Hepatocyte (in vitro differentiated cells): ENCODE measurements around the gene C20orf141. TPM values are rescaled to one million over a fixed set of nuclear protein-coding genes. Genes with fewer than 3 reads are reported as not detected.

ENCODE experiments used
- DNase-seq: peaks from one replicate; pipeline ENCODE4 v3.0.0-alpha.2; 2016; ENCODE audit warnings: low spot score
- H2AFZ ChIP-seq: fragments of 200-600 bp; sonication (generic); 2 replicates; pipeline ENCODE4 v1.6.0; 2016; ENCODE audit warnings: antibody characterized with exemption, mild to moderate bottlenecking
- H3K27ac ChIP-seq: fragments of 200-600 bp; sonication (generic); 2 replicates; pipeline ENCODE4 v1.5.1; 2016; ENCODE audit warnings: mild to moderate bottlenecking
- H3K27me3 ChIP-seq: fragments of 200-600 bp; sonication (generic); 2 replicates; pipeline ENCODE4 v1.6.1; 2016
- H3K36me3 ChIP-seq: fragments of 200-600 bp; sonication (generic); replicated peaks from 2 replicates; pipeline ENCODE4 v1.5.1; 2016; ENCODE audit warnings: low read depth; ENCODE audit not compliant: insufficient read depth
- H3K4me1 ChIP-seq: fragments of 200-600 bp; sonication (generic); 2 replicates; pipeline ENCODE4 v1.5.1; 2016; ENCODE audit warnings: mild to moderate bottlenecking, moderate library complexity; ENCODE audit not compliant: insufficient read depth
- H3K4me2 ChIP-seq: fragments of 200-600 bp; sonication (generic); 2 replicates; pipeline ENCODE4 v1.6.0; 2016
- H3K4me3 ChIP-seq: fragments of 200-600 bp; sonication (generic); 2 replicates; pipeline ENCODE4 v1.5.1; 2016; ENCODE audit warnings: mild to moderate bottlenecking
- H3K79me2 ChIP-seq: fragments of 200-600 bp; sonication (generic); 2 replicates; pipeline ENCODE4 v1.6.0; 2017; ENCODE audit warnings: mild to moderate bottlenecking
- H3K9me2 ChIP-seq: fragments of 200-600 bp; sonication (generic); replicated peaks from 2 replicates; pipeline ENCODE4 v1.6.0; 2017; ENCODE audit warnings: mild to moderate bottlenecking; ENCODE audit not compliant: insufficient read depth
- H3K9me3 ChIP-seq: fragments of 200-600 bp; sonication (generic); 2 replicates; pipeline ENCODE4 v1.5.1; 2016; ENCODE audit warnings: low read depth, mild to moderate bottlenecking
- H4K20me1 ChIP-seq: fragments of 200-600 bp; sonication (generic); 2 replicates; pipeline ENCODE4 v1.6.0; 2016; ENCODE audit warnings: mild to moderate bottlenecking; ENCODE audit not compliant: insufficient read depth, poor library complexity, severe bottlenecking
- EZH2 ChIP-seq: fragments of 200-600 bp; sonication (generic); IDR thresholded peaks from 2 replicates; pipeline ENCODE4 v1.6.1; 2016; ENCODE audit warnings: antibody characterized with exemption, mild to moderate bottlenecking, borderline replicate concordance
- EZH2phosphoT487 ChIP-seq: fragments of 200-600 bp; sonication (generic); IDR thresholded peaks from one replicate; pipeline ENCODE4 v1.6.1; 2018; ENCODE audit warnings: antibody characterized with exemption, mild to moderate bottlenecking, low read depth, moderate library complexity; ENCODE audit not compliant: unreplicated experiment, severe bottlenecking
- WGBS: methylation state at CpG from one replicate; pipeline ENCODE4 v1.1.6; 2016; ENCODE audit warnings: low lambda C conversion rate; ENCODE audit errors: missing lambda C conversion rate; 5-methylcytosine and 5-hydroxymethylcytosine counted together
- polyA plus RNA-seq: library from polyadenylated mRNA; unstranded; fragments of >200 nt; fragmentation: Nextera tagmentation; extraction: Ambion mirVana; gene quantifications from 2 replicates; pipeline ENCODE4 v1.2.1, GENCODE V29; 2016
- total RNA-seq: library from RNA; depleted of rRNA; stranded (reverse); fragments of >200 nt; gene quantifications from 2 replicates; pipeline ENCODE4 v1.2.3, GENCODE V29; 2014
- TF ChIP-seq, protein P1 (sequence below): fragments of 200-600 bp; sonication (generic); IDR thresholded peaks from 2 replicates; pipeline ENCODE4 v1.5.1; 2016; ENCODE audit warnings: antibody characterized with exemption, mild to moderate bottlenecking; ENCODE audit not compliant: poor library complexity

C20orf141 gene
- total and polyA plus RNA-seq, 2 experiments from 2014 or later = not detected

DNA sequence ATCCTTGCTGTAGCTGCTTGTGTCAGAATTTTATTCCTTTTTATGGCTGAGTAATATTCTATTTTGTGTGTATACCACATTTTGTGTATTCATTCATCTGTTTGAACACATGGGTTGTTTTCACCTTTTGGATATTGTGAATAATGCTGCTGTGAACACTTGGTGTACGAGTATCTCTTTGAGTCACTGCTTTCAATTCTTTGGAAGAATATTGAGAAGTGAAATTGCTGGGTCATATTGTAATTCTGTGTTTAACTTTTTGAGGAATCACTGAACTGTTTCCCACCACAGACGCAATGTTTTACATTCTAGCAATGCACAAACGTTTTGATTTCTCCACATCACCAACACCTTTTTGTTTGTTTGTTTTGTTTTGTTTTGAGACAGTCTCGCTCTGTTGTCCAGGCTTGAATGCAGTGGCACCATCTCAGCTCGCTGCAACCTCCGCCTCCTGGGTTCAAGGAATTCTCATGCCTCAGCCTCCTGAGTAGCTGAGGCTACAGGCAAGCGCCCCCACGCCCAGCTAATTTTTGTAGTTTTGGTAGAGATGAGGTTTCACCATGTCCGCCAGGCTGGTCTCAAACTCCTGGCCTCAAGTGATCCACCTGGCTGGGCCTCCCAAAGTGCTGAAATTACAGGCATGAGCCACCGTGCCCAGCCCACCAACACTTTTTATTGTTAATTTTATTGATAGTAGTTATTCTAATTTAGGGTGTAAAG lies 36.0 kb upstream of the C20orf141 start:
- H3K9me2 ChIP-seq = no peaks in the 10 kb centered on the region
- no peaks in the 10 kb centered on the region for H3K9me3 ChIP-seq
- no peak for DNase-seq
- H4K20me1 ChIP-seq = no peaks in the 10 kb centered on the region
- no peaks in the 10 kb centered on the region for H3K4me1 ChIP-seq
- WGBS = 91% methylated on average over 10 of the region's 10 CpGs
- H3K79me2 ChIP-seq = no peaks in the 10 kb centered on the region
- H3K27ac ChIP-seq = no peak overlapping the region
- TF ChIP-seq EZH2 (no peak), EZH2phosphoT487 (no peak)
- TF ChIP-seq, protein P1, sequence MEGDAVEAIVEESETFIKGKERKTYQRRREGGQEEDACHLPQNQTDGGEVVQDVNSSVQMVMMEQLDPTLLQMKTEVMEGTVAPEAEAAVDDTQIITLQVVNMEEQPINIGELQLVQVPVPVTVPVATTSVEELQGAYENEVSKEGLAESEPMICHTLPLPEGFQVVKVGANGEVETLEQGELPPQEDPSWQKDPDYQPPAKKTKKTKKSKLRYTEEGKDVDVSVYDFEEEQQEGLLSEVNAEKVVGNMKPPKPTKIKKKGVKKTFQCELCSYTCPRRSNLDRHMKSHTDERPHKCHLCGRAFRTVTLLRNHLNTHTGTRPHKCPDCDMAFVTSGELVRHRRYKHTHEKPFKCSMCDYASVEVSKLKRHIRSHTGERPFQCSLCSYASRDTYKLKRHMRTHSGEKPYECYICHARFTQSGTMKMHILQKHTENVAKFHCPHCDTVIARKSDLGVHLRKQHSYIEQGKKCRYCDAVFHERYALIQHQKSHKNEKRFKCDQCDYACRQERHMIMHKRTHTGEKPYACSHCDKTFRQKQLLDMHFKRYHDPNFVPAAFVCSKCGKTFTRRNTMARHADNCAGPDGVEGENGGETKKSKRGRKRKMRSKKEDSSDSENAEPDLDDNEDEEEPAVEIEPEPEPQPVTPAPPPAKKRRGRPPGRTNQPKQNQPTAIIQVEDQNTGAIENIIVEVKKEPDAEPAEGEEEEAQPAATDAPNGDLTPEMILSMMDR = no peak
- H3K4me3 ChIP-seq = no peak overlapping the region
- H3K27me3 ChIP-seq = peaks cover 16% of the 10 kb centered on the region
- no peak overlapping the region for H2AFZ ChIP-seq
- H3K4me2 ChIP-seq = no peak overlapping the region
- no peaks in the 10 kb centered on the region for H3K36me3 ChIP-seq

DNA sequence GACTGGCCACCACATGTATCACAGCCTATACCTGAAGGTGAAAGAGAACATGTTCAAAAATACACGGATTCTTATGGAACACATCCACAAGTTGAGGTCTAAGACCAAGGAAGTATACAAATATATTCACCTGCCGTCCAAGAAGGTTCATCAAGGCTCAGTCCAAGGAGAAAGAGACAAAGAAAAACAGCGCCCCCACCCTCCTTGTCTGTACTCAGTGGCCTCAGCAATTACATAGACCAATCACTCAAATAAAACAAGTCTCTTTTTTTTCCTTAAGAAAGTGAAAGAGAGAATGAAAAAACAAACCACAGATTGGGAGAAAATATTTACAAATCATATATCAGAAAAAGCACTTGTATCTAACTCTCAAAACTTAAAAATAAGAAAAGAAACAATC lies 33.8 kb upstream of the C20orf141 start:
- 35% methylated on average over 3 of the region's 3 CpGs for WGBS
- H4K20me1 ChIP-seq = no peaks in the 10 kb centered on the region
- no peaks in the 10 kb centered on the region for H3K79me2 ChIP-seq
- H3K36me3 ChIP-seq = no peaks in the 10 kb centered on the region
- DNase-seq = no peak
- no peaks in the 10 kb centered on the region for H3K4me1 ChIP-seq
- no peaks in the 10 kb centered on the region for H3K9me3 ChIP-seq
- no peak overlapping the region for H3K4me3 ChIP-seq
- no peak overlapping the region for H3K4me2 ChIP-seq
- peaks cover 16% of the 10 kb centered on the region for H3K27me3 ChIP-seq
- TF ChIP-seq EZH2 = no peak
- TF ChIP-seq, protein P1 = no peak
- TF ChIP-seq EZH2phosphoT487 = no peak
- no peak overlapping the region for H3K27ac ChIP-seq
- H2AFZ ChIP-seq = no peak overlapping the region
- no peaks in the 10 kb centered on the region for H3K9me2 ChIP-seq

DNA sequence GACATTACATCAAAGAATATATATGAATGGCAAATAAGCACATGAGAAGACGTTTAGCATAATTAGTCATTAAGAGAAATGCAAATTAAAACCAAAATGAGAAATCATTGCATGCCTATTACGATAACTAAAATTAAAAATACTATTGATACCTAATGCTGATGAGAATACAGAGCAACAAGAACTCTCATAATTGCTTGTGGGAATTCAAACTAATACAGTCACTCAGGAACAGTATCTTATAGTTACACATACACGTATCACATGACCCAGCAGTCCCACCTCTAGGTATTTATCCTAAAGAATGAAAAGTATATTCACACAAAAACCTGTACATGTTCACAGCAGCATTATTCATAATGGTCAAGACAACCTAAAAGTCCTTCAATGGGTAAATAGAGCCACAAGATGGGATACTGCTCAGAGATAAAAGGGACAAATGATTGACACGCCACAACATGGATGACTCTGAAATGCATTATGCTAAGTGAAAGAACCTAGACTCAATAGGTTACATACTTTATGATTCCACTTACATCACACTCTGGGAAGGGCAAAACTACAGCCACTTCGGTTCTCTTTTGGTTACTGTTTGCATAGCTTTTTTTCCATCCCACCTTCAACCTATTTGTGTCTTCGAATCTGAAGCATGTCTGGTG lies 30.8 kb upstream of the C20orf141 start:
- no peak overlapping the region for H3K4me2 ChIP-seq
- H3K9me3 ChIP-seq = no peaks in the 10 kb centered on the region

More for the DNA sequence above, 30.8 kb upstream of the C20orf141 start:
- 84% methylated on average over 6 of the region's 6 CpGs for WGBS
- peaks cover 13% of the 10 kb centered on the region for H3K27me3 ChIP-seq
- DNase-seq = no peak
- H3K36me3 ChIP-seq = no peaks in the 10 kb centered on the region
- no peaks in the 10 kb centered on the region for H3K79me2 ChIP-seq
- no peaks in the 10 kb centered on the region for H3K4me1 ChIP-seq
- H3K4me3 ChIP-seq = no peak overlapping the region
- no peak overlapping the region for H2AFZ ChIP-seq
- TF ChIP-seq EZH2 (no peak), EZH2phosphoT487 (no peak)
- TF ChIP-seq, protein P1 = no peak
- no peaks in the 10 kb centered on the region for H4K20me1 ChIP-seq
- no peak overlapping the region for H3K27ac ChIP-seq
- H3K9me2 ChIP-seq = no peaks in the 10 kb centered on the region
